CD4-positive, alpha-beta T cell (primary cell): ENCODE results near the gene WDFY2. TPM values are rescaled to one million over a fixed set of nuclear protein-coding genes. Genes with fewer than 3 reads are reported as not detected.

Experiments
- ATAC-seq: fragments of 200-7000 bp; cut with Tn5 transposase; one replicate; pipeline ENCODE4 v1.10.0; 2022; ENCODE audit warnings: mild to moderate bottlenecking; ENCODE audit not compliant: poor library complexity
- CTCF ChIA-PET: fragments of 350-600 bp; sonication (Branson Sonifier 250); formaldehyde crosslinking; loops from one replicate; lab custom pipeline; 2021; ENCODE audit warnings: antibody characterized with exemption, inconsistent platforms; lab: Charles Lee
- POLR2A ChIA-PET: fragments of 350-600 bp; sonication (Branson Sonifier 250); formaldehyde crosslinking; loops from one replicate; lab custom pipeline; 2021; ENCODE audit warnings: antibody characterized with exemption, inconsistent platforms; lab: Charles Lee
- DNase-seq, 14 experiments: peaks; one replicate each; pipeline ENCODE4 v3.0.0-alpha.2; 2013 to 2020; ENCODE audit warnings: mixed read lengths in 2 of 14
- H3K27ac ChIP-seq, 2 donors: one replicate each; pipeline versions ENCODE4 v1.5.1 to v1.7.0; 2013; ENCODE audit warnings: low read length in 2 of 2, low read depth in 1 of 2, mild to moderate bottlenecking in 1 of 2
- H3K27me3 ChIP-seq, 2 experiments: 1 replicate in 1 of 2; 2 replicates in 1 of 2; pipeline versions ENCODE4 v1.6.1 to v1.7.0; 2013; ENCODE audit warnings: low read length in 2 of 2, control low read depth in 1 of 2, mild to moderate bottlenecking in 1 of 2, moderate library complexity in 1 of 2; ENCODE audit not compliant: insufficient read depth in 2 of 2, control insufficient read depth in 1 of 2
- H3K36me3 ChIP-seq: one replicate; pipeline ENCODE4 v1.6.1; 2013; ENCODE audit warnings: low read length, control low read depth; ENCODE audit not compliant: insufficient read depth
- H3K4me1 ChIP-seq: one replicate; pipeline ENCODE4 v1.6.1; 2013; ENCODE audit warnings: low read length, control low read depth; ENCODE audit not compliant: insufficient read depth
- H3K4me3 ChIP-seq: one replicate; pipeline ENCODE4 v1.5.1; 2013; ENCODE audit warnings: mild to moderate bottlenecking, low read length, moderate library complexity
- H3K9me3 ChIP-seq, 2 experiments: 1 replicate in 1 of 2; 2 replicates in 1 of 2; pipeline versions ENCODE4 v1.6.1 to v1.7.0; 2013; ENCODE audit warnings: low read length in 2 of 2, mild to moderate bottlenecking in 2 of 2, control low read depth in 1 of 2, moderate library complexity in 1 of 2; ENCODE audit not compliant: control insufficient read depth in 1 of 2, insufficient read depth in 1 of 2
- H3K27ac Mint-ChIP-seq: one replicate; pipeline ENCODE4 v1.8.0; 2020; ENCODE audit warnings: mixed read lengths
- H3K27me3 Mint-ChIP-seq: one replicate; pipeline ENCODE4 v1.8.0; 2021; ENCODE audit warnings: mixed read lengths
- H3K36me3 Mint-ChIP-seq: one replicate; pipeline ENCODE4 v1.8.0; 2021; ENCODE audit warnings: low read depth, mixed read lengths
- H3K4me1 Mint-ChIP-seq: one replicate; pipeline ENCODE4 v1.8.0; 2021; ENCODE audit warnings: low read depth, mixed read lengths
- H3K4me3 Mint-ChIP-seq: one replicate; pipeline ENCODE4 v1.8.0; 2020; ENCODE audit warnings: mild to moderate bottlenecking, mixed read lengths
- H3K9me3 Mint-ChIP-seq: one replicate; pipeline ENCODE4 v1.8.0; 2020; ENCODE audit warnings: mixed read lengths
- intact Hi-C, 2 experiments: fragments of 100-400 bp; cut with DNase I in 1 of 2; cut with micrococcal nuclease in 1 of 2; formaldehyde crosslinking; loops; one replicate each; pipeline versions ENCODE4 v1.15.1 to v1.9.0; 2023 to 2025; cut with DNase I, micrococcal nuclease
- total RNA-seq, 174 experiments: library from RNA in 2 of 174; stranded (reverse) in 2 of 174; gene quantifications; one replicate each; pipeline ENCODE4 v1.2.3 and lab custom pipeline; 2021 to 2026
- TF ChIP-seq, protein P1 (sequence below): fragments of 200-600 bp; IDR thresholded peaks from one replicate; pipeline ENCODE4 v1.8.0; 2022; ENCODE audit warnings: antibody characterized with exemption, mild to moderate bottlenecking

Gene WDFY2
- total RNA-seq, 2 experiments from 2014 or later, result 21.4 to 21.9 TPM

DNA sequence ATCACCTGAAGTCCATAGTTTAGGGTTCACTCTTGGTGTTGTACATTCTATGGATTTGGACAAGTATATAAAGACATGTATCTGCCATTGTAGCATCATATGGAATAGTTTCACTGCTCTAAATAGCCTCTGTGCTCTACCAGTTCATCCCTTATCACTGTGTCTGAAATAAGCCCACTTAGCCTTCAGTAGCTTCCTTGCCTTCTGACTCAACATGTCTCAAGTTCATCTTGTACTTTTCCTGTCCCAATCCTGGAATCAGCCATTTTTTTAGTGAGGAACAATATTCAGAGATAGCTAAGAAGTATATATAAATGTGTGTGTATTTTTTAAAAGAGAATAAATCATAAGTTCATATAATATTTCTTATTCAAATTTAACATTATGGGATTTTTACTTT, 140.5 kb downstream of the WDFY2 start:
- Mint-ChIP-seq H3K27ac (no peak overlapping the region), H3K27me3 (no peaks in the 10 kb centered on the region), H3K36me3 (peaks cover 14% of the 10 kb centered on the region), H3K4me1 (no peaks in the 10 kb centered on the region), H3K9me3 (no peaks in the 10 kb centered on the region), H3K4me3 (no peak overlapping the region)
- H3K36me3 ChIP-seq, result peaks cover 10% of the 10 kb centered on the region
- ChIA-PET POLR2A (interaction anchor here (0.7 kb wide), 1 partner anchor 105 kb away, joined by 3 read pairs; no protein-coding TSS in a partner anchor), CTCF (no interaction called here)
- ATAC-seq (no peak), DNase-seq (no peak)
- no peak overlapping the region for H3K27ac ChIP-seq
- no peak overlapping the region for H3K4me3 ChIP-seq
- no peaks in the 10 kb centered on the region for H3K9me3 ChIP-seq
- TF ChIP-seq, protein P1, sequence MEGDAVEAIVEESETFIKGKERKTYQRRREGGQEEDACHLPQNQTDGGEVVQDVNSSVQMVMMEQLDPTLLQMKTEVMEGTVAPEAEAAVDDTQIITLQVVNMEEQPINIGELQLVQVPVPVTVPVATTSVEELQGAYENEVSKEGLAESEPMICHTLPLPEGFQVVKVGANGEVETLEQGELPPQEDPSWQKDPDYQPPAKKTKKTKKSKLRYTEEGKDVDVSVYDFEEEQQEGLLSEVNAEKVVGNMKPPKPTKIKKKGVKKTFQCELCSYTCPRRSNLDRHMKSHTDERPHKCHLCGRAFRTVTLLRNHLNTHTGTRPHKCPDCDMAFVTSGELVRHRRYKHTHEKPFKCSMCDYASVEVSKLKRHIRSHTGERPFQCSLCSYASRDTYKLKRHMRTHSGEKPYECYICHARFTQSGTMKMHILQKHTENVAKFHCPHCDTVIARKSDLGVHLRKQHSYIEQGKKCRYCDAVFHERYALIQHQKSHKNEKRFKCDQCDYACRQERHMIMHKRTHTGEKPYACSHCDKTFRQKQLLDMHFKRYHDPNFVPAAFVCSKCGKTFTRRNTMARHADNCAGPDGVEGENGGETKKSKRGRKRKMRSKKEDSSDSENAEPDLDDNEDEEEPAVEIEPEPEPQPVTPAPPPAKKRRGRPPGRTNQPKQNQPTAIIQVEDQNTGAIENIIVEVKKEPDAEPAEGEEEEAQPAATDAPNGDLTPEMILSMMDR, result no peak
- no peaks in the 10 kb centered on the region for H3K4me1 ChIP-seq
- H3K27me3 ChIP-seq, result no peaks in the 10 kb centered on the region
- intact Hi-C loops, result no loop called here

DNA sequence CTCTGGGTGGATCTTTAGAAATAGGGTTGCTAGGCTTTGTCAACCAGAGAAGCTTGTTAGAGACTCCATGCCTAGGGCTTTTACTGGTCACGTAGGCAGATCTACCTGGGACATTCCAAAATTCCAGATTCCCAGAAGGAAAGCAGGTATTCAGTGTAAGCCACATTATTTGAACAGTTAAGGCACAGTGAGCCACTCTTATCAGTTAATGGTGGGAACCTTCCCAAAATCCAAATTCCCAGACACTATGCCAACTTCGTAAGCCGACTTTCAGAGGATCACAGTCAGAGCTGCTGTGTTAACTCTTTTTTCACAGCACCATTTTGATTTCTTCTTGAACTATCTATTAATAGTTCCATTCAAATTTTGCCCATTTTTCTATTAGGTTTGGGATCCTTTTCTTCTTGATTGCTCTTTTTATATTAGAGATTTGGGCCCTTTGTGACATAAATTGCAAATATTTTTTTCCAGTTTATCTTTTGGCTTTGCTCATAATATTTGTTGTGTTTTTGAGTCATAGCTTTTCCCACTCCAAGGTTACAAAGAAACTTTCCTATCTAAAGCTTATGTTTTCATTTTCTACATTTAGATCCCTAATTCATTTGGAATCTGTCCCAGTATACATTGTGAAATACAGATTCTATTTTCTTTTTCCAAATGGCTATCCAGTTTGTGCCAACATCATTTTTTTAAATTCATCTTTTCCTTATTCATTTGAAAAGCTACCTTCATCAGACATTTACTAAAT, 142.4 kb downstream of the WDFY2 start:
- H3K36me3 ChIP-seq, result peaks cover 20% of the 10 kb centered on the region
- ATAC-seq, result no peak
- DNase-seq, result no peak
- ChIA-PET POLR2A (no interaction called here), CTCF (interaction anchor here (1.0 to 1.4 kb wide), 2 partner anchors 30 to 71 kb away, joined by 3 to 4 read pairs; no protein-coding TSS in a partner anchor)
- Mint-ChIP-seq H3K36me3 (peaks cover 14% of the 10 kb centered on the region), H3K27me3 (no peaks in the 10 kb centered on the region), H3K27ac (no peak overlapping the region), H3K4me3 (no peak overlapping the region), H3K4me1 (peaks cover 2% of the 10 kb centered on the region), H3K9me3 (no peaks in the 10 kb centered on the region)
- no peak overlapping the region for H3K27ac ChIP-seq
- intact Hi-C loops, result no loop called here
- no peak overlapping the region for H3K4me3 ChIP-seq
- no peaks in the 10 kb centered on the region for H3K27me3 ChIP-seq
- no peaks in the 10 kb centered on the region for H3K9me3 ChIP-seq
- H3K4me1 ChIP-seq, result peaks cover 11% of the 10 kb centered on the region
- TF ChIP-seq, protein P1, result no peak

DNA sequence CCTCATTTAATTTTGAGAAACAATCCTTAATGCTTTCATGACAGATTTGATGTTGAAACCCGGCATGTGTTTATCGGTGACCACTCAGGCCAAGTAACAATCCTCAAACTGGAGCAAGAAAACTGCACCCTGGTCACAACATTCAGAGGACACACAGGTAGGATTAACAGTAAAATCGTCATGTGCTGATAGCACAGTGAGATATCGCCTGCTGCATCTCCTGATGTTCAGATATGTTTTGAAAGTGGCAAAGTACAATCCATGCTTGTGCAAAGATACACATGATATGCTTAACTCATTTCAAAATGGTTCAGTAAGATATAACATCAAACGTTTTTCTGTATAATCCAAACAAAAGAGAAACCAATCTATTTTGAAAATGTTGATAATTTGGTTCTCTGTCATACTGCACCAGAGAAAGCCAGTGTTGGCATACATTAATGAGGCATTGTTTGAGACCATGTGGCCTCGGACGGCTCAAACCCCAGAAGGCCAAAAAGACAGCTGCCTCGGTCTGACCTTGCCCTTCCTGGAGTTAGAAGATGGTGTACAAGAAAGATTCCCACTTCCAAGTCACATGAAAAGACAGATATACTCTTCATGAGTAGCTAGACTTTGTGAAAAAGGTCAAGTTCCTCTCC, 143.5 kb downstream of the WDFY2 start:
- CTCF ChIA-PET, result interaction anchor here (1.0 kb wide), 1 partner anchor 29 kb away, joined by 3 read pairs; no protein-coding TSS in a partner anchor
- Mint-ChIP-seq H3K9me3 (no peaks in the 10 kb centered on the region), H3K27me3 (no peaks in the 10 kb centered on the region), H3K4me3 (no peak overlapping the region), H3K27ac (no peak overlapping the region), H3K4me1 (peaks cover 4% of the 10 kb centered on the region), H3K36me3 (peaks cover 20% of the 10 kb centered on the region)
- peaks cover 11% of the 10 kb centered on the region for H3K4me1 ChIP-seq
- DNase-seq (no peak), ATAC-seq (no peak)
- H3K27me3 ChIP-seq, result no peaks in the 10 kb centered on the region
- intact Hi-C loops, result no loop called here
- H3K36me3 ChIP-seq, result peaks cover 20% of the 10 kb centered on the region
- H3K9me3 ChIP-seq, result no peaks in the 10 kb centered on the region
- no peak overlapping the region for H3K4me3 ChIP-seq
- no peak overlapping the region for H3K27ac ChIP-seq
- TF ChIP-seq, protein P1, result no peak
- POLR2A ChIA-PET, result no interaction called here
